HG02943 (cell line): ENCODE data around the gene NBPF4.
"Not testable (repeated sequence)": the region's sequence is repeated elsewhere in the genome, so short reads cannot be mapped to it uniquely, and the experiment has no call there.

Experiments used
- ATAC-seq: cut with Tn5 transposase; IDR thresholded peaks from one replicate; pipeline ENCODE4 v1.9.1; 2021; ENCODE audit warnings: mild to moderate bottlenecking, low read depth, moderate library complexity; ENCODE audit not compliant: unreplicated experiment

Gene NBPF4

GRCh38 chr1:108214641-108215465 is 29.0 kb downstream of the NBPF4 start:
- ATAC-seq, result not testable (repeated sequence)

- no peak for ATAC-seq
These were observed 32.9 kb downstream of the NBPF4 start for GRCh38 chr1:108211014-108211413.

- no peak for ATAC-seq
These were observed 34.3 kb downstream of the NBPF4 start for GRCh38 chr1:108209456-108210108.

- no peak for ATAC-seq
These were observed 35.0 kb downstream of the NBPF4 start for GRCh38 chr1:108208724-108209446.

DNA sequence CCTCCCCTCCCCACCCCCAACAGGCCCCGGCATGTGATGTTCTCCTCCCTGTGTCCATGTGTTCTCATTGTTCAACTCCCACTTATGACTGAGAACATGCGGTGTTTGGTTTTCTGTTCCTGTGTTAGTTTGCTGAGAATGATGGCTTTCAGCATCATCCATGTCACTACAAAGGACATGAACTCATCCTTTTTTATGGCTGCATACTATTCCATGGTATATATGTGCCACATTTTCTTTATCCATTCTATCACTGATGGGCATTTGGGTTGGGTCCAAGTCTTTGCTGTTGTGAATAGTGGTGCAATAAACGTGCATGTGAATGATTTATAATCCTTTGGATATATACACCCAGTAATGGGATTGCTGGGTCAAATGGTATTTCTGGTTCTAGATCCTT is 40.3 kb downstream of the NBPF4 start:
- not testable (repeated sequence) for ATAC-seq

DNA sequence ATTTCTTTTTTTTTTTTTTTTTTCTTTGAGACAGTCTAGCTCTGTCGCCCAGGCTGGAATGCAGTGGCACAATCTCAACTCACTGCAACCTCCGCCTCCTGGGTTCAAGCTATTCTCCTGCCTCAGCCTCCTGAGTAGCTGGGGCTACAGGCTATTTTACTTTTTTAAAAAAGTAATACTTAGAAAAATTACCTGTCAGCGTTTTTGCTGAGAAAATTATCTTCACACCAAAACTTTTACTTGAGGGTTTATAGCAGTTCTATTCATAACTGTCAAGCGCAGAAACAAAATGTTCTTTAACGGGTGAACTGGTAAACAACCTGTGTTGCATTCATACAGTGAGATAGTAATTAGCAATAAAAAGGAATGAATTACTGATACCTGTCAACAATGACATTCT is 42.2 kb downstream of the NBPF4 start:
- ATAC-seq, result no peak

GRCh38 chr1:108200687-108201051 is 43.2 kb downstream of the NBPF4 start:
- ATAC-seq, result no peak

DNA sequence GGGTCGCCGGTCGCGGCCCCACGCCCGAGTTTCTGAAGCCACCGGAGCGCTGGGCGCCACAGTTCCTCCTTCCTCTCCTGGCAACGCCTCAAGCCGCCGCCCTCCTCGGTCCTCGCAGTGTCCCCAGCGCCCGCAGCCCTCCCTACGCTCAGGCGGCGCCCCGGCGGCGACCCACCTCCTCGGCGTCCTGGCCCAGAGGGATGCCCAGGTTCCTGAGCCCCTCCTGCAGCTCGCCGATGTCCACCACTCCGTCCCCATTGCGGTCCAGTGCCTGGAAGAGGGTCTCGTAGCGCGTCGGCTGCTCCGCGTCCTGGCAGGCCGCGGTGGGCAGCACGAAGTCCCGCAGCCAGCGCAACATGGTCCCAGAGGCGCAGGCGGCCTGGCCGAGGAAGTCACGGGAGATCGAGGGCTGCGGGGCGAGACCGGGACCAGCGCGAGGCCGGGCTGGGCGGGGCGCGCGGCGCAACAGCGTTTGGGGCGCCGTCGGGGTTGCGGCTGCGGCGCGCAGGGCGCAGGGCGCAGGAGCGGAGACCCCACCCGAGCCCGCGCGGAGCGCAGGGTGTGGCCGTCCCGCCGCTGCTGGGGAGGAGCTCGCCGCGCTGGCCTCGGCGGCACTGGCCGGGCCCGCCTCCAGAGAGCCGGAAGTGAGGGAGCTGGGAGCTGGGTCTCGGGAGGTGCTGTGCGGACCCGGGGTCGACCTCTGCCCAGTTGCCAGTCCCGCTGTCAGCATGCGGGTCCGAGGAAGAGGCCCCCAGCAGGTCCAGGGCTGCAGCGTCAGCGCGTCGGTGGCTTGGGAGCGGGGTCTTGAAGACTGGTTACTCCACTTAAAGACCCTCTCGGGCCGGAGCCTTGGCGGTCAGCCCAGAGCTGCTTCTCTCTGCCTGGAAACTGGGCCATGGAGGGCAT is 43.8 kb downstream of the NBPF4 start, which contains the start of gene SLC25A24:
Gene SLC25A24, minus strand, starts transcription at position 563 of the 906 bp plus-strand sequence. Its CDS starts 205 bp downstream, at position 358.
- peak; percentile 77 for ATAC-seq

DNA sequence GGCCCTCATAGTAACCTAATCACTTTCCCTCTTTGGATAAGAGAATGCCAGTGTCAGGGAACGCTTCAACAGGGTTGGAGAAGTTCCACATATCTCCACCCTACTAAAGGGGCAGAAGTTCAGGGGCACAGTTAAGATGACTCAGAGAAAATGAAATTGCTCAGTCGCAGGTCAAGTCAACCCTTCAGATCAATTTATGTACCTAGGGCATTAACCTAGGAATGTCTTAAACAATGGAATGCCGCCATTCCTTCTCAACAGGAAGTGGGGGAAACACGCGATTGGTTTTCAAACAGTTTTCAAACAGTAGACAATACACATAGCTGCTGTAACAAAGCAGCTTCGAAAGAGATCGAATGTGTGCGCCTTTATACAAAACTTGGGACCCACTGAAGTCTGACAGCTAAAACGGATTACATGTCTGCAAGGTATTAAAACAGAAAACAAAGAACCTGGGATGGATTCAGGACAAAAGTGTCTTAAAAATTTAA is 44.6 kb downstream of the NBPF4 start:
- no peak for ATAC-seq

DNA sequence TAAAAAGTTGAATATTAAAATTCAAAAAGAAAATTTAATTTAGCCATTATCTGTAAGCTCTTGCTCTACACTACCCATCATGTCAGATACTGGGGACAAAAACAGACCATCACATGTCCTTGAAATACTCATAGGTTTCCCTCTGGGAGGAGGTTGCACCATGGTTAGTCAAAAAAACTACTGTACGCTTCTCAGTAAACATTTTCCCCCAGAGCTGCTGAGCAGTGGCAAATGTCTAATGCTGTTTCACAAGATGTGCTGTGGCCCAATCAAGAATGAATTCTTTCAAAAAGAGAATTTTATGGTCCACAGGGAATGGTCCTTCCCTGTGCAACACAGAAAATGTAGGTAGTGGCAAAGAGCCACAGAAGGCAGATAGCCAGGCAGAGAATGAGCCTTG is 49.8 kb downstream of the NBPF4 start:
- ATAC-seq, result no peak

- no peak for ATAC-seq
These were observed 50.5 kb downstream of the NBPF4 start for GRCh38 chr1:108193333-108193732.

DNA sequence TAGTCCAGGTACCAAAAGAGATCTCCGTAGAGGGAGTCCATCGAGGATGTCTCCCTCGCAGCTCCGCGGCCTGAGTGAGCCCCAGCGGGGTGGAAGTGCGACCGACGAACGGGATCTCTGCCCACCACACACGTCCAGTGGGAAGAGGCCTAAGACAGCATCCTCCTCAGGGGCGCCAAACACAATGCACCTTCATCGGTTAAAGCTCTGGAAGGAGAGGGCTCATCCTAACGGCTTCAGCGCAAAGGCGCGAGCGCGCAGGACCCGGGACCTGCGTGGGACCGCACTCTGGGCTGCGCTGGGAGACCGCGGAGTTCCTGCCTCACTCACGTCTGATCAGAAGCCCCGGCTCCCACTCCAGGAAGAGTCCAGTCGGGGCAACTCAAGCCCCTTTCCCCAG is 51.3 kb downstream of the NBPF4 start:
- ATAC-seq, result no peak

- ATAC-seq, result no peak
These were observed 53.0 kb downstream of the NBPF4 start for GRCh38 chr1:108190686-108191416.

DNA sequence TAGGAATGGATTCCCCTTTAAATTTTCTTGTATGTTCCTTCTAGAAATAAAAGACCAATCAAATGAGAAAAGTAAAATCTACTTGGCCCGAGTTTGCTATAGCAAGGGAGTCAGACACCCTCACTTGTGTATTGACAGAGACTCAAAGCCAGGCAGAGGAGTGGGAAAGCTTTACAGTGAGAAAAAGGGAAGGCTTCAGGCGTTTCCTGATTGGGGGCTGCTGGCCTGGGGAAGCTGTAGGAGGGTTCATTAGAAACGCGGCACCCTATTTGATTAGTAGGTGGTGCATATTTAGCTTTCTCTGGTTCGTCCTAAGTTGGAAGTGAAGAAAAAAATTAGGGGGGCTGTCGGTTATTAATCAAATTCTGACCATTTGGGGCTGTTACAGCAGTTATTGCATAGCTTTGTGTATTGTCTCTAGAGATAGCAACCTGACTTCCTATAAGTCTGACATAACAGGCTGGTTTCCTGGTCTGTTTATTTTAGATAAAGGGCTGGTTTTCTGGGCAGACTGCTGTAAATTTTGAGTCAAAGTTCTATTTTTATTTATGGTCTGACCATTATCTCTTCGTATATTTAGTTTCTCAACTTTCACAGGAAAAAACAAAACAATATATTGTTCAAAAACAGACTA is 53.8 kb downstream of the NBPF4 start:
- no peak for ATAC-seq

- no peak for ATAC-seq
These were observed 55.1 kb downstream of the NBPF4 start for GRCh38 chr1:108188801-108189200.

DNA sequence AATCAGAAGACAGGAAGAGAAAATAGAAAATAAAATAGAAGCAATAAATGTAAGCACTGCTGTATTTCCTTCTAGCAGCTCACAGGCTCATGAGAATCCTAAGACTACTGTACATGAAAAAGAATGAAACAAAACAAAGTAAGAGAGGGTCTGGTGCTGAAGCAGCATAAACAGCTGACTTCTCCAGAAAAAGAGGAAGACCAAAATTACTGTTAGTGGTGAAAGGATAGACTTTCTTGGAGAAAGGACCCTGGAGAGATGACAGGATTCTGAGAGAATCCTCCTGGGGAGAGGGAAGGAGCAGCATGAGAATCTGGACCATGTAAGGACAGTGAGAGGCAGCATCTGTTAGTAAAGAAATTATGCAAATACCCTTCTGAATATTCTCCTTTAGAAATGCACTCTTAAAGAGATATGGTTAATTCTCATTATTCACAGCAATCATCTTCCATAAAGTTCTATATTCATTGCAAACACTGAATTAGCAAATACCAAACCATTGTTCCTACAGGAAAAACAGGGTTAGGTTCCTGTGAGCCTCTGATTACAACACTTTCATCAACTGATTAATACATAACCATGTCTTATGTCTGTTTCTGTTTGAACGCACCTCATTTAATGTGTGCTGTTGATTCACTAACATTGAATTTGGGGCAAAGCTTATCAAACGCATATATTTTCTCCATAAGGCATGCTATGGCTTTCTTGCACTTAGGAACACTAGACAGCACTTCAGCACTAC is 60.7 kb downstream of the NBPF4 start:
- ATAC-seq, result no peak

DNA sequence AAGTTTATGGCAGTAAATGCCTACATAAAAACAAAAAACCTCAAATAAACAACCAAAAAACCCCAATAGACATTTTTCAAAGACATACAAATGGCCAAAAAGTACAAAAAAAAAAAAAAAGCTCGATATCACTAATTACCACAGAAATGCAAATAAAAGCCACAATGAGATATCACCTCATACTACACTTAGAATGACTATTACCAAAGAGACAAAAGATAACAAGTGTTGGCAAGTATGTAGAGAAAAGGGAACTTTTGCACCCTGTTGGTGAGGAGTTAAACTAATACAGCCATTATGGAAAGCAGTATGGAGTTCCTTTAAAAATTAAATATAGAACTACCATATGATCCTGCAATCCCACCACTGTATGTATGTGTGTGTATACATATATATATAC is 64.9 kb downstream of the NBPF4 start:
- ATAC-seq, result no peak
